GM19035 (cell line): ENCODE data around the gene ANO1.
"Not testable (repeated sequence)": the region's sequence is repeated elsewhere in the genome, so short reads cannot be mapped to it uniquely, and the experiment has no call there.

Experiments used
- ATAC-seq: cut with Tn5 transposase; IDR thresholded peaks from one replicate; pipeline ENCODE4 v1.9.1; 2021; ENCODE audit not compliant: unreplicated experiment

ANO1 gene

DNA sequence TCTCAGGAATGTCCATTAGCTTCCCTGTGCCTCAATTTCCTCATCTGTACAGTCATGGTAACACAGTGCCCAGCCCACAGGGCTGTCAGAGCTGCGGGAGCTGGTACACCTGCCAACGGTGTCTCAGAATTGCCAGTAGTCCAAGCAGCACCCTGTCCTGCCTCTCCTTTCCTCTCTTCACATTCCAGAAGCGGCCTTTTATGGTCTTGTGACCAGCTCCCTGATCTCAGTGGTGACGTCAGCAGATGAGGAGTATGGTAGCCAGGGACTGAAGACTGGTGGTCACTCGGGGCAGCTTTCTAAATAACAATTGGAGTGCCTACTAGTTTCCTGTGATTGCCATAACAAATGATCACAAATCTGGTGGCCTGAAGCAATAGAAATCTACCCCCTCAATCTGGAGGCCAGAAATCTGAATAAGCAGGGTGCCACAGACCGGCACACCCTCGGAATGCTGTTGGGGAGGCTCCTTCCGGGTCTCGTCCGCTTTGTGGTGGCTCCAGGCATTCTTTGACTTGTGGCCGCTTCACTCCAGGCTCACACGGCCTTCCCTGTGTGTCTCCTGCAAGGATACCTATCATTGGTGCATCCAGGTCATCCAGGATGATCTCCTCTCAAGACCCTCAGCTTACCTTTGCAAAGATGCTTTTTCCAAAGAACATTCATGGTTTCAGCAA is 127.1 kb downstream of the ANO1 start:
- ATAC-seq = no peak

DNA sequence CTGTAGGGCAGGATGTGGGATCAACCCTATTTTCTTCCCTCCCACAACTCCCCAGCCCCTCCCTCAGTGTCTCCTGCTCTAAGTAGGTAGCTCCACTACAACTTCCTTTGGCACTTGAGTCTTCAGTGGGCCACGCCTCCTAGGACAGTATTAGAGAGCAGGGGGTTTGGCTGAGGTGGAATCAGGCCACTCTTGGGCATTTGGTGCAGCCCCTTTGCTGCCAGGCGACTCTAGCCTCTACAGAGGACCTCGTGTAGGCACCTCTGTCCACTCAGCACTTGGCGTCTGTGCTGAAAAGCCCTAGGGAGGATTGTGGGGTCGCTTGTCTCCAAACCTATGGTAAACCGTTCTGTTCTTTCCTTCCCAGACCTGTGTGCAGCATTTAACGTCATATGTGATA is 127.6 kb downstream of the ANO1 start:
- no peak for ATAC-seq

- no peak for ATAC-seq
These were observed 128.3 kb downstream of the ANO1 start for GRCh38 chr11:70206226-70206981.

- no peak for ATAC-seq
These were observed 128.9 kb downstream of the ANO1 start for GRCh38 chr11:70206982-70207376.

GRCh38 chr11:70207531-70208131 is 129.5 kb downstream of the ANO1 start:
- ATAC-seq = no peak

DNA sequence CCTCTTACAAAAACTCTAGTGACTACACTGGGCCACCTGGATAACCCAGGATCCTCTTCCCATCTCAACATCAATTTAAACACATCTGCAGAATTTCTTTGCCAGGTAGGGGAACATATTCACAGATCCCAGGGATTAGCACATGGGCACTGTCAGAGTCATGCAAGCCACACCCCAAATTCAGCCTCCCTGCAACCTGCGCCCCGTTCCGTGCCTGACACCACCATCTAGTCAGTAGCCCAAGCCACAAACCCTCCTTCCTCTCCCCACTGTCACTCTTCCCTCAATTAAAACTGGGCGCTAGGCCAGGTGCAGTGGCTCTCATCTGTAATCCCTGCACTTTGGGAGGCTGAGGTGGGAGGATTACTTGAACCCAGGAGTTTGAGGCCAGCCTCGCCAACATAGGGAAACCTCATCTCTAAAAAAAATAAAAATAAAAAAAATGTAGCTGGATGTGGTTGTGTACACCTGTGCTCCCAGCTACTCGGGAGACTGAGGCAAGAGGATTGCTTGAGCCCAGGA is 131.3 kb downstream of the ANO1 start:
- ATAC-seq = no peak

DNA sequence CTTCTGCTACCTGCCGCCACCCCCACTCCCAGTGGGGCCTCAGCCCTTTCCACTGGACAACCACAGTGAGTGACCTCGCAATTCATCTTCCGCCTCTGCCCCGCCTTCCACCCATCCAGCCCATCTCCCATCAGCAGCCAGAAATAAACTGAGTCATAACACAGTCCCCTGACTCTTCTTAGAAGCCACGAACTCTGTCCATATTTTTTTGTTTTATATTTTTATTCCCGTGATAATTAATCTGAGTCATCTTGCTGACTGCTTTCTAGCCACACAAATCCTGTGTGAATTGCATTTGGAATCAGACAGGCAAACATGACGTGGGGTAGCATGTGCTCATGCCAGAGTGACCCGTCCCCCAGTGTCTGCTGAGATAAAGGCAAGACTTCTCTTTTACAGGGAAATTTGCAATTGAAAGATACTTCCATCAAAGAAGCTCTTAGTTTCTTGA is 132.0 kb downstream of the ANO1 start:
- no peak for ATAC-seq

DNA sequence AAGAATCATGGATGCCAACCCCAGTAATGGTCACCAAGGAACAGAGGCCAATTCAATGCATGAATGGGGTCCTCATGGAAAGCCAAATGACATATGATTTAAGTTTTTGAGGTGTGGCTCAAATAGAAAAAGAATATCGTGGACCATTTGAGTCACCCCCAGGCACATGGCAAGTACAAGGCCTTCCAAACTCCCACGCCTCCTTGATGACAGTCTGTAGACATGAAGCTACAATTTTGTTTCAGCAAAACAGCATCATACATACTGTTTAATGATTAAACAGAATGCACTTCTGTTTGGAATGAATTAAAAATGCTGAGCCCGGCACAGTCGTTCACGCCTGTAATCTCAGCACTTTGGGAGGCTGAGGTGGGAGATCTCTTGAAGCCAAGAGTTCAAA is 132.4 kb downstream of the ANO1 start:
- ATAC-seq = no peak

- no peak for ATAC-seq
These were observed 134.2 kb downstream of the ANO1 start for GRCh38 chr11:70212227-70212811.

DNA sequence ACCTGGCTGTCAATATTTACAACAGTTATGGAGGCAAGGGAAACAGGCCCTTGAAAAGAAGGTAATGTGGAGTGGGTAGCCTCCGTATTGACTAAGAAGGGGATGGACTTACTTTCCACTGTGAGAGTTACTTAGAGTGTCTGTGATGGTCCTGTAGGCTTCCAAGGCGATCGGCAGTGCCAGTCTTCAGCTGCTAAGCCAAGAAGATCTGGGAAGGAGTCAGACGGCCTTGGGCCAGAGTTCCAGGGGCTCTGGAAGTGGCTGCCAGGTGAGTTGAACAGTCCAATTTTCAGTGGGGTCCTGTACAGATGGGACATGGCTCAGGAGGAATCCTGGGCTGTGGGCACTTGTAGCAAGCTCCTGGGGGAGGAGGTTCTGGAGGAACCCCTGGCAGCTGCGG is 139.3 kb downstream of the ANO1 start:
- ATAC-seq = not testable (repeated sequence)

DNA sequence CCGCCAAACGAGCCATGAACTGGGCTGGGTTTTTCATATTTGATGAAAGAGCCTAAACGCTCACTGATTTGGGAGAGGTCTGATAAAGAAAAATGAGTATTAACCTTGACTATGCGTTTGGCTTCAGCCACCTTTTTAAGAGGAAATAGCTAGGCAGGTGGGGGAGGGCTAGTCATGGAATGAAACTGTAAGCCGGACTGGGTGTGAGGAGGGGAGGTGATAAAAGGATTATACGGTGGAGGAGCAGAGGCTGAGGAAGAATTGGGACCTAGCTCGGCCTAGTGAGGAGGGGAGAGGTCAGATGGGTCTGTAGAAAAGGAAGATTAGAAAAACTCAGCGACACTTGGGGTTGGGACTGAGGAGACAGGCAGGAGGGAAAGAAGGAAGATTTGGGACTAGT is 140.0 kb downstream of the ANO1 start:
- not testable (repeated sequence) for ATAC-seq

- ATAC-seq = no peak
These were observed 142.0 kb downstream of the ANO1 start for GRCh38 chr11:70220136-70220535.

DNA sequence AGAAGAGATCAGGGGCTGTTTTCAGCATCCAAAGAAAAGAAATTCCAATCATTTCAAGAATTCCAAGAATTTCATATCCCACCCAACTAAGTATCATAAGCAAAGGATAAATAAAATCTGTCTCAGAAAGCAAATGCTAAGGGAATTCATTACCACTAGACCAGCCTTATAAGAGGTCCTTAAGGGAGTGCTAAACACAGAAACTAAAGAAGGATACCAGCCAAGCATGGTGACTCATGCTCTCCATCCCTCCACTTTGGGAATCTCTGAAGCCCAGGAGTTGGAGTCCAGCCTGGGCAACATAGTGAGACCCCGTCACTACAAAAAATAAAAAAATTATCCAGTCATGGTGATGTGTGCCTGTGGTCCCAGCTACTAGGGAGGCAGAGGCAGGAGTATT is 142.8 kb downstream of the ANO1 start:
- ATAC-seq = no peak

GRCh38 chr11:70225681-70226177 is 147.6 kb downstream of the ANO1 start:
- no peak for ATAC-seq

GRCh38 chr11:70226183-70226582 is 148.1 kb downstream of the ANO1 start:
- no peak for ATAC-seq

GRCh38 chr11:70226967-70227366 is 148.8 kb downstream of the ANO1 start:
- ATAC-seq = no peak

- ATAC-seq = no peak
These were observed 151.6 kb downstream of the ANO1 start for GRCh38 chr11:70229737-70230136.

DNA sequence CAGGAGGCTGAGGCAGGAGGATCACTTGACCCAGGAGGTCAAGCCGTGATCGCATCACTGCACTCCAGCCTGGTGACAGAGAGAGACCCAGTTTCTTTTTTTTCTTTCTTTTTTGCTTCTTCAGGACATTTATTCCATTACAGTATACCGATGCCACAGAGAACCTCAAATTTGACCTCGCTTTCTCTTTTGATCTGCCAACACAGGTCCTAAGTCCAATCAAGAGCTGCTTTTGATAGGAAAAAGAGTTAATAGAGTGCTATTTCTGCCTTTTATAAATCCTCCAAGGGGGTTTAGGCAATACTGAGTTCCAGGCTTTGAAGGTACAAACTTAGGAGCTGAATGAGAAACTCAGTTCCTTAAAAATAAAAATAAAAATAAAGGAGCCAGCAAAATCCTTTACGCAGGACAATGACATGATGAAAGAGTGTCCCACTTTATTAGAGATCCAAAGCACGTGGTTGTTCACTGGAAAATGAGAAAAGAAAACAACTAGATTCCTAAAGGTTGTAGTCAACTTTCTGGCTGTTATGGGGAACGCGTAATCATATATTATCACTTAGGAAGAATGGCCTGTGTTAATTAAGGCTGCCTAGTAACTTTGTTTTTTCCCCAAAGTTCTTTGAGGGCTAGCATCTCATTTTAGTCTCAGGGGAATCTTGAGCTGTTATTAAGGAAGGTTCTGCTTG is 152.2 kb downstream of the ANO1 start:
- ATAC-seq = no peak

- ATAC-seq = no peak
These were observed 153.0 kb downstream of the ANO1 start for GRCh38 chr11:70230840-70231710.

DNA sequence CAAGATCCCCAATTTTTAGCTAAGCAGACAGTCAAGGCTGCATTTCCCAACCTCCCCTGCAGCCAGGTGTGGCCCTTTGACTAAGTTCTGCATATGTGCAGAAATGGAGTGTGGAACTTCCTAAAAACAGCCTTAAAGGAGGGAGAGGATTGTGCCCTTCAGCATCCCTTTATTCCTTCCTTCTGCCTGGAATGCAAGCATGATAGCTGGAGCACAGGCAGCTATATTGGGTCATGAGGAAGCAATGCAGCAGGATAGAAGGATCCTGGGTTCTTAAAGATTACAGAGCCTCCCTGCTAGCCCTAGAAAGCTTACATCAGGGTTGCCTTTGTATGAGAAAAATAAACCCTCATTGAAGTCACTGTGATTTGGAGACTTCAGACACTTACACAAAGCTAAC is 154.9 kb downstream of the ANO1 start:
- no peak for ATAC-seq
